Caco-2 (cell line): ENCODE measurements around the gene LRIG1. TPM values are rescaled to one million over a fixed set of nuclear protein-coding genes. Genes with fewer than 3 reads are reported as not detected.

ENCODE experiments used
- BruUV-seq: library from RNA; stranded (reverse); fragments of 400-500 nt; replicated peaks from 2 replicates; lab custom pipeline; 2021; lab: Mats Ljungman, UMichigan
- CTCF ChIA-PET: fragments of 300-600 bp; sonication (Branson Sonifier 250); formaldehyde crosslinking; loops from one replicate; lab custom pipeline; 2022; ENCODE audit warnings: antibody characterized with exemption; lab: Charles Lee
- POLR2A ChIA-PET: fragments of 300-600 bp; sonication (Branson Sonifier 250); formaldehyde crosslinking; loops from one replicate; lab custom pipeline; 2022; ENCODE audit warnings: antibody characterized with exemption; lab: Charles Lee
- DNase-seq, 2 experiments: peaks; one replicate each; pipeline versions ENCODE4 v3.0.0 to v3.0.0-alpha.2; 2020 to 2022
- H3K27me3 ChIP-seq: replicated peaks from 2 replicates; pipeline ENCODE4 v1.6.0; 2011; ENCODE audit warnings: low read length; ENCODE audit not compliant: control insufficient read depth, insufficient read depth
- H3K36me3 ChIP-seq: 2 replicates; pipeline ENCODE4 v1.5.1; 2011; ENCODE audit warnings: low read length; ENCODE audit not compliant: control insufficient read depth, insufficient read depth
- H3K4me1 ChIP-seq: fragments of 250-450 bp; sonication (Bioruptor Pico); 2 replicates; pipeline ENCODE4 v1.5.1; 2020; ENCODE audit warnings: mild to moderate bottlenecking
- H3K4me3 ChIP-seq: 2 replicates; pipeline ENCODE4 v1.5.1; 2011; ENCODE audit warnings: low read depth, mild to moderate bottlenecking, control low read depth, low read length
- H3K9me3 ChIP-seq: fragments of 250-450 bp; sonication (Bioruptor Pico); 2 replicates; pipeline ENCODE4 v1.5.1; 2020; ENCODE audit warnings: mild to moderate bottlenecking, moderate library complexity
- H3K27ac Mint-ChIP-seq: one replicate; pipeline ENCODE4 v1.8.0; 2022; ENCODE audit warnings: mixed read lengths; ENCODE audit not compliant: unreplicated experiment
- H3K27me3 Mint-ChIP-seq: one replicate; pipeline ENCODE4 v1.8.0; 2022; ENCODE audit warnings: mixed read lengths; ENCODE audit not compliant: insufficient read depth, unreplicated experiment
- H3K36me3 Mint-ChIP-seq: one replicate; pipeline ENCODE4 v1.8.0; 2022; ENCODE audit warnings: mild to moderate bottlenecking, mixed read lengths; ENCODE audit not compliant: insufficient read depth, unreplicated experiment
- H3K4me1 Mint-ChIP-seq: one replicate; pipeline ENCODE4 v1.8.0; 2022; ENCODE audit warnings: low read depth, mixed read lengths; ENCODE audit not compliant: unreplicated experiment
- H3K4me3 Mint-ChIP-seq: one replicate; pipeline ENCODE4 v1.8.0; 2022; ENCODE audit warnings: mild to moderate bottlenecking, moderate library complexity, mixed read lengths; ENCODE audit not compliant: unreplicated experiment
- H3K9me3 Mint-ChIP-seq: one replicate; pipeline ENCODE4 v1.8.0; 2022; ENCODE audit warnings: mixed read lengths; ENCODE audit not compliant: unreplicated experiment
- intact Hi-C: fragments of 100-400 bp; cut with micrococcal nuclease; formaldehyde crosslinking; loops from one replicate; pipeline ENCODE4 v1.10.0; 2022; ENCODE audit not compliant: unreplicated experiment
- total RNA-seq: library from RNA; stranded (reverse); gene quantifications from 2 replicates; pipeline ENCODE4 v1.2.3, GENCODE V29; 2022
- TF ChIP-seq, protein P1 (sequence below), 2 experiments: fragments of 200-600 bp in 1 of 2; IDR thresholded peaks; 1 replicate in 1 of 2; 2 replicates in 1 of 2; pipeline versions ENCODE4 v1.5.1 to v1.8.0; 2011 to 2022; ENCODE audit warnings: antibody characterized with exemption in 1 of 2, control low read depth in 1 of 2, inconsistent platforms in 1 of 2, low read depth in 1 of 2, low read length in 1 of 2, mild to moderate bottlenecking in 1 of 2, moderate library complexity in 1 of 2; ENCODE audit not compliant: insufficient read depth in 1 of 2, severe bottlenecking in 1 of 2, unreplicated experiment in 1 of 2

LRIG1 gene
- total RNA-seq, 1 experiment from 2014 or later: 43.4 TPM

DNA sequence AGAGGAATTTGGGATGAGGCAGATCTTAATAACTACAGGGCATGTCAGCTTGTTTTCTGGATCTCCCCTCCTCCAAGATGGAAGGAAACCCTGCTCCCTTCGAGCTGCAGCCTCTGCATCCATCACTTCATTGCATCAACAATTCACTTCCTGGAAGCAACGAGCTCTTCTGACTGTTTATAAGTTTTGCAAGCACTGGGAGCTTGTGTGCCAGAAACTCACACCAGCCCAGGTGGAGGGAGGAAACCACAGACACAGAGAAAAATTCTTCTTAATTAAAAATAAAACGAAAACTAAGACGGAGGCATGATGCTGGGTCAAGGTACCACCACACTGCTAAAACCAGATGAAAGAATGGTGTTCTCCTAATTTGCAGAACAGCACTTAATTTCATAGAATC is 10.6 kb downstream of the LRIG1 start:
- no TSS peak for BruUV-seq
- Mint-ChIP-seq H3K4me1 (peaks cover 48% of the 10 kb centered on the region), H3K36me3 (peaks cover 14% of the 10 kb centered on the region), H3K27me3 (no peaks in the 10 kb centered on the region), H3K27ac (no peak overlapping the region), H3K9me3 (no peaks in the 10 kb centered on the region), H3K4me3 (no peak overlapping the region)
- no peak overlapping the region for H3K4me3 ChIP-seq
- TF ChIP-seq, protein P1, sequence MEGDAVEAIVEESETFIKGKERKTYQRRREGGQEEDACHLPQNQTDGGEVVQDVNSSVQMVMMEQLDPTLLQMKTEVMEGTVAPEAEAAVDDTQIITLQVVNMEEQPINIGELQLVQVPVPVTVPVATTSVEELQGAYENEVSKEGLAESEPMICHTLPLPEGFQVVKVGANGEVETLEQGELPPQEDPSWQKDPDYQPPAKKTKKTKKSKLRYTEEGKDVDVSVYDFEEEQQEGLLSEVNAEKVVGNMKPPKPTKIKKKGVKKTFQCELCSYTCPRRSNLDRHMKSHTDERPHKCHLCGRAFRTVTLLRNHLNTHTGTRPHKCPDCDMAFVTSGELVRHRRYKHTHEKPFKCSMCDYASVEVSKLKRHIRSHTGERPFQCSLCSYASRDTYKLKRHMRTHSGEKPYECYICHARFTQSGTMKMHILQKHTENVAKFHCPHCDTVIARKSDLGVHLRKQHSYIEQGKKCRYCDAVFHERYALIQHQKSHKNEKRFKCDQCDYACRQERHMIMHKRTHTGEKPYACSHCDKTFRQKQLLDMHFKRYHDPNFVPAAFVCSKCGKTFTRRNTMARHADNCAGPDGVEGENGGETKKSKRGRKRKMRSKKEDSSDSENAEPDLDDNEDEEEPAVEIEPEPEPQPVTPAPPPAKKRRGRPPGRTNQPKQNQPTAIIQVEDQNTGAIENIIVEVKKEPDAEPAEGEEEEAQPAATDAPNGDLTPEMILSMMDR (IDR thresholded peaks at IDR 0.05; ENCODE audit: insufficient read depth in 1 of 2, low read depth in 1 of 2, low read length in 1 of 2, severe bottlenecking in 1 of 2, unreplicated experiment in 1 of 2): no peak
- ChIA-PET CTCF (no interaction called here), POLR2A (no interaction called here)
- no peak for DNase-seq
- no peaks in the 10 kb centered on the region for H3K9me3 ChIP-seq
- no peaks in the 10 kb centered on the region; the same call in 1 of the 2 replicates for H3K36me3 ChIP-seq
- intact Hi-C loops: no loop called here
- peaks cover 75% of the 10 kb centered on the region for H3K4me1 ChIP-seq
- no peaks in the 10 kb centered on the region for H3K27me3 ChIP-seq

DNA sequence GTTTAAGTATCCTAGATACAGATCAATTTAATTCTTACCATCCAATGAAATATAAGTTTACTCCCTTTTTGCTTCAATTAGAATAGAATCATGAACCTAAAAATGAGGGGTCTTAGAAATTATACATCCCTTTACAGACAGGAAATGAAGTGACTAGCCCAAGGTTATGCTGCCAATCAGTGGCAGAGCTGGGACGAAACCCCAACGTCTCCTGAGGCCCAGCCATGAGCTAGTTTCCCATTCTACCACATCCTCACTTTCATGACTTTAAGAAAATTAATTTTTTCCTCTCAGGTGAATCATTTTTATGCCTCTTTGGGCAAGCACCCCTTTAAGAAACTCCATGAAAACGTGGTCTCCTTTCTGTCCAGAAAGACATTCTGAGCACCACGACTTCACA is 11.2 kb downstream of the LRIG1 start:
- Mint-ChIP-seq H3K4me3 (no peak overlapping the region), H3K27me3 (no peaks in the 10 kb centered on the region), H3K36me3 (peaks cover 14% of the 10 kb centered on the region), H3K4me1 (peaks cover 45% of the 10 kb centered on the region), H3K9me3 (no peaks in the 10 kb centered on the region), H3K27ac (no peak overlapping the region)
- Histone ChIP-seq H3K4me1 (peaks cover 73% of the 10 kb centered on the region), H3K4me3 (no peak overlapping the region), H3K27me3 (no peaks in the 10 kb centered on the region), H3K9me3 (no peaks in the 10 kb centered on the region), H3K36me3 (no peaks in the 10 kb centered on the region; the same call in 1 of the 2 replicates)
- no peak for DNase-seq
- intact Hi-C loops: no loop called here
- POLR2A ChIA-PET: no interaction called here
- CTCF ChIA-PET: no interaction called here
- TF ChIP-seq, protein P1 (IDR thresholded peaks at IDR 0.05; ENCODE audit: insufficient read depth in 1 of 2, low read depth in 1 of 2, low read length in 1 of 2, severe bottlenecking in 1 of 2, unreplicated experiment in 1 of 2): no peak
- BruUV-seq: no TSS peak

DNA sequence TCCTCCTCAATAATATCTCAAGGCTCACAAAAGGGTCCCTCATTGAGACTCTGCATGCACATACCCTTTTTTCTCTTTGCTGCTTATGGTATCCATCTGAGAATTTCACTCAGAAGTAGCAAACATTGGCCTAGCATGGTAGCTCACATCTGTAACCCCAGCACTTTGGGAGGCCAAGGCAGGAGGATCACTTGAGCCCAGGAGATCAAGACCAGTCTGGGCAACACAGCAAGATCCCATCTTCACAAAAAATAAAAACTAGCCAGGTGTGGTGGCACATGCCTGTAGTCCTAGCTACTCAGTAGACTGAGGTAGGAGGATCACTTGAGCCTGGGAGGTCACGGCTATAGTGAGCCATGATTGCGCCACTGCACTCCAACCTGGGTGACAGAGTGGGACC is 11.7 kb downstream of the LRIG1 start:
- H3K4me1 Mint-ChIP-seq: peaks cover 45% of the 10 kb centered on the region
- no peaks in the 10 kb centered on the region for H3K27me3 ChIP-seq
- intact Hi-C loops: no loop called here
- no peaks in the 10 kb centered on the region for H3K27me3 Mint-ChIP-seq
- POLR2A ChIA-PET: no interaction called here
- CTCF ChIA-PET: no interaction called here
- no peak for DNase-seq
- H3K4me3 Mint-ChIP-seq: no peak overlapping the region
- TF ChIP-seq, protein P1 (IDR thresholded peaks at IDR 0.05; ENCODE audit: insufficient read depth in 1 of 2, low read depth in 1 of 2, low read length in 1 of 2, severe bottlenecking in 1 of 2, unreplicated experiment in 1 of 2): no peak
- H3K36me3 Mint-ChIP-seq: peaks cover 14% of the 10 kb centered on the region
- H3K4me3 ChIP-seq: no peak overlapping the region
- H3K4me1 ChIP-seq: peaks cover 73% of the 10 kb centered on the region
- no peaks in the 10 kb centered on the region for H3K9me3 Mint-ChIP-seq
- H3K9me3 ChIP-seq: no peaks in the 10 kb centered on the region
- no TSS peak for BruUV-seq
- no peaks in the 10 kb centered on the region; the same call in 1 of the 2 replicates for H3K36me3 ChIP-seq
- no peak overlapping the region for H3K27ac Mint-ChIP-seq
